HEK293T (cell line): ENCODE data around the gene PLPP7.

Experiments
- BHLHE40 ChIP-seq: fragments of 450-650 bp; IDR thresholded peaks from 2 replicates; pipeline ENCODE4 v1.6.1; 2016; ENCODE audit warnings: mild to moderate bottlenecking, moderate library complexity, borderline replicate concordance
- ELF4 ChIP-seq: fragments of 450-650 bp; IDR thresholded peaks from 2 replicates; pipeline ENCODE4 v1.6.1; 2017; ENCODE audit warnings: antibody characterized with exemption
- FOXA1 ChIP-seq: fragments of 450-650 bp; IDR thresholded peaks from 2 replicates; pipeline ENCODE4 v1.6.1; 2016; ENCODE audit warnings: mild to moderate bottlenecking
- FOXK2 ChIP-seq: fragments of 450-650 bp; IDR thresholded peaks from 2 replicates; pipeline ENCODE4 v1.6.1; 2016; ENCODE audit warnings: mild to moderate bottlenecking
- HDGF ChIP-seq: fragments of 450-650 bp; IDR thresholded peaks from 2 replicates; pipeline ENCODE4 v1.6.1; 2017; ENCODE audit warnings: antibody characterized with exemption, borderline replicate concordance
- LEF1 ChIP-seq: fragments of 450-650 bp; IDR thresholded peaks from 2 replicates; pipeline ENCODE4 v1.6.1; 2017; ENCODE audit warnings: mild to moderate bottlenecking, borderline replicate concordance
- NFRKB ChIP-seq: fragments of 450-650 bp; IDR thresholded peaks from 2 replicates; pipeline ENCODE4 v1.6.1; 2016; ENCODE audit warnings: mild to moderate bottlenecking, moderate library complexity
- PKNOX1 ChIP-seq: fragments of 450-650 bp; IDR thresholded peaks from 2 replicates; pipeline ENCODE4 v1.6.1; 2016
- SP1 ChIP-seq: fragments of 450-650 bp; IDR thresholded peaks from 2 replicates; pipeline ENCODE4 v1.6.1; 2017
- SUZ12 ChIP-seq: fragments of 450-650 bp; IDR thresholded peaks from 2 replicates; pipeline ENCODE4 v1.6.1; 2016; ENCODE audit warnings: mild to moderate bottlenecking
- TARDBP ChIP-seq: fragments of 450-650 bp; IDR thresholded peaks from 2 replicates; pipeline ENCODE4 v1.6.1; 2016
- ZNF384 ChIP-seq: fragments of 450-650 bp; IDR thresholded peaks from 2 replicates; pipeline ENCODE4 v1.6.1; 2016

- no peak for TF ChIP-seq TARDBP
- no peak for TF ChIP-seq FOXK2
- no peak for TF ChIP-seq LEF1
- TF ChIP-seq PKNOX1: no peak
- no peak for TF ChIP-seq BHLHE40
- no peak for TF ChIP-seq FOXA1
- TF ChIP-seq NFRKB: no peak
- TF ChIP-seq HDGF: no peak
- TF ChIP-seq ZNF384: no peak
- no peak for TF ChIP-seq ELF4
- TF ChIP-seq SP1: no peak
- no peak for TF ChIP-seq SUZ12
These were observed 9.5 kb upstream of the PLPP7 start for GRCh38 chr9:131279863-131280570.
